ENCODE measurements around the gene CHMP2A.

CHMP2A gene

GRCh38 chr19:58561373-58562121 is 6.6 kb upstream of the CHMP2A start:
- H3K27me3 ChIP-seq (ENCODE audit: control insufficient read depth in 3 of 3, insufficient read depth in 3 of 3, low read depth in 1 of 3, low read length in 3 of 3), result peaks cover 0 to 22% (median 0%) of the 10 kb centered on the region in 3 experiments
- H3K36me3 ChIP-seq (replicated peaks in 1 of 2; ENCODE audit: control insufficient read depth in 2 of 2, insufficient read depth in 2 of 2, low read length in 2 of 2), result peaks cover 7 to 45% of the 10 kb centered on the region in 2 donors
- H2BK5ac ChIP-seq (ENCODE audit: low read length), result no peak overlapping the region
- H2BK120ac ChIP-seq (ENCODE audit: low read depth, low read length), result no peak overlapping the region
- H3K9ac ChIP-seq (ENCODE audit: low read depth, low read length, poor library complexity), result peak overlapping the region; percentile 95
- H3K4me3 ChIP-seq (ENCODE audit: low read length in 2 of 2), result no peak overlapping the region
- DNase-seq (ENCODE audit: low spot score), result no peak
- H2BK15ac ChIP-seq (ENCODE audit: low read length), result peak overlapping the region; percentile 97
- no CpG with 5 or more reads among the region's 16 CpGs for WGBS, 2 donors (ENCODE audit: extremely low coverage in 2 of 2, insufficient read length in 2 of 2, insufficient replicate concordance in 1 of 2)
- H2AK5ac ChIP-seq (ENCODE audit: low read depth, low read length), result peak overlapping the region; percentile 85
- peak overlapping the region; percentile 98 for H3K23ac ChIP-seq (ENCODE audit: low read depth, low read length, poor library complexity)
- H2AFZ ChIP-seq (ENCODE audit: low read length), result no peak overlapping the region
- H3K4me2 ChIP-seq (ENCODE audit: insufficient read depth, low read length, poor library complexity, severe bottlenecking), result peak overlapping the region; percentile 68
- no peak overlapping the region for H3K27ac ChIP-seq (replicated peaks; ENCODE audit: low read length)
- H3K4ac ChIP-seq (ENCODE audit: low read length), result peak overlapping the region; percentile 97
- H4K91ac ChIP-seq (ENCODE audit: low read depth, low read length, poor library complexity), result no peak overlapping the region
- H2BK12ac ChIP-seq (ENCODE audit: low read length), result peak overlapping the region; percentile 91
- H3K14ac ChIP-seq (ENCODE audit: low read length), result no peak overlapping the region
- peak overlapping the region; percentile 97 for H4K8ac ChIP-seq (ENCODE audit: low read depth, low read length)
- H3K79me1 ChIP-seq (ENCODE audit: low read depth, low read length), result peaks cover 4% of the 10 kb centered on the region
- H3K4me1 ChIP-seq (ENCODE audit: control insufficient read depth in 2 of 2, insufficient read depth in 1 of 2, low read depth in 1 of 2, low read length in 2 of 2), result peaks cover 13 to 24% of the 10 kb centered on the region in 2 donors
- peak overlapping the region; percentile 97 for H3K18ac ChIP-seq (ENCODE audit: low read length)
- peaks cover 0 to 6% of the 10 kb centered on the region in 2 donors for H3K9me3 ChIP-seq (replicated peaks in 1 of 2; ENCODE audit: control insufficient read depth in 2 of 2, insufficient read depth in 1 of 2, low read depth in 1 of 2, low read length in 2 of 2)

- H4K91ac ChIP-seq (ENCODE audit: low read depth, low read length, poor library complexity), result no peak overlapping the region
- H3K9ac ChIP-seq (ENCODE audit: low read depth, low read length, poor library complexity), result no peak overlapping the region
- H2BK12ac ChIP-seq (ENCODE audit: low read length), result no peak overlapping the region
- H2BK15ac ChIP-seq (ENCODE audit: low read length), result no peak overlapping the region
- H2AK5ac ChIP-seq (ENCODE audit: low read depth, low read length), result no peak overlapping the region
- H3K4me3 ChIP-seq (ENCODE audit: low read length in 2 of 2), result no peak overlapping the region
- H3K4me2 ChIP-seq (ENCODE audit: insufficient read depth, low read length, poor library complexity, severe bottlenecking), result no peak overlapping the region
- no peak overlapping the region for H2BK120ac ChIP-seq (ENCODE audit: low read depth, low read length)
- H3K4me1 ChIP-seq (ENCODE audit: control insufficient read depth in 2 of 2, insufficient read depth in 1 of 2, low read depth in 1 of 2, low read length in 2 of 2), result peaks cover 13 to 24% of the 10 kb centered on the region in 2 donors
- no peak overlapping the region for H3K18ac ChIP-seq (ENCODE audit: low read length)
- peaks cover 13 to 48% of the 10 kb centered on the region in 2 donors for H3K36me3 ChIP-seq (replicated peaks in 1 of 2; ENCODE audit: control insufficient read depth in 2 of 2, insufficient read depth in 2 of 2, low read length in 2 of 2)
- no peak overlapping the region for H2AFZ ChIP-seq (ENCODE audit: low read length)
- peaks cover 0 to 6% of the 10 kb centered on the region in 2 donors for H3K9me3 ChIP-seq (replicated peaks in 1 of 2; ENCODE audit: control insufficient read depth in 2 of 2, insufficient read depth in 1 of 2, low read depth in 1 of 2, low read length in 2 of 2)
- H3K27ac ChIP-seq (replicated peaks; ENCODE audit: low read length), result no peak overlapping the region
- no peak overlapping the region for H3K23ac ChIP-seq (ENCODE audit: low read depth, low read length, poor library complexity)
- H3K4ac ChIP-seq (ENCODE audit: low read length), result no peak overlapping the region
- H3K27me3 ChIP-seq (ENCODE audit: control insufficient read depth in 3 of 3, insufficient read depth in 3 of 3, low read depth in 1 of 3, low read length in 3 of 3), result peaks cover 0 to 22% (median 0%) of the 10 kb centered on the region in 3 experiments
- no peak for DNase-seq (ENCODE audit: low spot score)
- peaks cover 6% of the 10 kb centered on the region for H3K79me1 ChIP-seq (ENCODE audit: low read depth, low read length)
- no peak overlapping the region for H2BK5ac ChIP-seq (ENCODE audit: low read length)
- no peak overlapping the region for H3K14ac ChIP-seq (ENCODE audit: low read length)
- no peak overlapping the region for H4K8ac ChIP-seq (ENCODE audit: low read depth, low read length)
Measured at GRCh38 chr19:58560921-58561320, 6.0 kb upstream of the CHMP2A start.

- no CpG with 5 or more reads among the region's 8 CpGs for WGBS, 2 donors (ENCODE audit: extremely low coverage in 2 of 2, insufficient read length in 2 of 2, insufficient replicate concordance in 1 of 2)
- peak overlapping the region; percentile 77 to 84 for H3K4me3 ChIP-seq (ENCODE audit: low read length in 2 of 2)
Measured at GRCh38 chr19:58560007-58560887, 5.3 kb upstream of the CHMP2A start.

More at GRCh38 chr19:58560007-58560887, 5.3 kb upstream of the CHMP2A start:
- peak overlapping the region; percentile 84 for H3K9ac ChIP-seq (ENCODE audit: low read depth, low read length, poor library complexity)
- H4K8ac ChIP-seq (ENCODE audit: low read depth, low read length), result no peak overlapping the region
- peaks cover 0 to 22% (median 0%) of the 10 kb centered on the region in 3 experiments for H3K27me3 ChIP-seq (ENCODE audit: control insufficient read depth in 3 of 3, insufficient read depth in 3 of 3, low read depth in 1 of 3, low read length in 3 of 3)
- H3K9me3 ChIP-seq (replicated peaks in 1 of 2; ENCODE audit: control insufficient read depth in 2 of 2, insufficient read depth in 1 of 2, low read depth in 1 of 2, low read length in 2 of 2), result peaks cover 0 to 6% of the 10 kb centered on the region in 2 donors
- no peak for DNase-seq (ENCODE audit: low spot score)
- peak overlapping the region; percentile 96 for H3K18ac ChIP-seq (ENCODE audit: low read length)
- H2AFZ ChIP-seq (ENCODE audit: low read length), result no peak overlapping the region
- peak overlapping the region; percentile 95 for H3K23ac ChIP-seq (ENCODE audit: low read depth, low read length, poor library complexity)
- H2BK120ac ChIP-seq (ENCODE audit: low read depth, low read length), result no peak overlapping the region
- H2AK5ac ChIP-seq (ENCODE audit: low read depth, low read length), result peak overlapping the region; percentile 95
- peak overlapping the region; percentile 86 for H3K4ac ChIP-seq (ENCODE audit: low read length)
- H3K4me1 ChIP-seq (ENCODE audit: control insufficient read depth in 2 of 2, insufficient read depth in 1 of 2, low read depth in 1 of 2, low read length in 2 of 2), result peaks cover 17 to 28% of the 10 kb centered on the region in 2 donors
- H3K36me3 ChIP-seq (replicated peaks in 1 of 2; ENCODE audit: control insufficient read depth in 2 of 2, insufficient read depth in 2 of 2, low read length in 2 of 2), result peaks cover 16 to 54% of the 10 kb centered on the region in 2 donors
- peak overlapping the region; percentile 76 for H3K4me2 ChIP-seq (ENCODE audit: insufficient read depth, low read length, poor library complexity, severe bottlenecking)
- peak overlapping the region; percentile 89 for H2BK15ac ChIP-seq (ENCODE audit: low read length)
- H3K27ac ChIP-seq (replicated peaks; ENCODE audit: low read length), result peak overlapping the region; percentile 56
- peak overlapping the region; percentile 93 for H4K91ac ChIP-seq (ENCODE audit: low read depth, low read length, poor library complexity)
- peaks cover 6% of the 10 kb centered on the region for H3K79me1 ChIP-seq (ENCODE audit: low read depth, low read length)
- peak overlapping the region; percentile 97 for H2BK5ac ChIP-seq (ENCODE audit: low read length)
- no peak overlapping the region for H3K14ac ChIP-seq (ENCODE audit: low read length)
- no peak overlapping the region for H2BK12ac ChIP-seq (ENCODE audit: low read length)
